GM12892 (cell line): ENCODE measurements around the gene HAPLN2.

ENCODE experiments used
- POLR2A ChIP-seq: IDR thresholded peaks from 2 replicates; pipeline ENCODE4 v1.6.1; 2011; ENCODE audit warnings: low read depth, low read length, control low read depth
- TAF1 ChIP-seq: IDR thresholded peaks from 2 replicates; pipeline ENCODE4 v1.6.1; 2011; ENCODE audit warnings: low read depth, mild to moderate bottlenecking, control low read depth, low read length, borderline replicate concordance

GRCh38 chr1:156644640-156645039 is 25.4 kb downstream of the HAPLN2 start:
- TF ChIP-seq POLR2A, result no peak
- no peak for TF ChIP-seq TAF1
